ENCODE results near the gene CYRIA.

CYRIA gene

GRCh38 chr2:16653083-16653375 is 12.6 kb downstream of the CYRIA start:
- no peak for TF ChIP-seq CTCF (IDR thresholded peaks at IDR 0.05; ENCODE audit: insufficient read depth, low read depth, low read length, missing control alignments)
- DNase-seq (ENCODE audit: low read depth), result peak; percentile 55
- H3K4me3 ChIP-seq (ENCODE audit: low read length), result no peak overlapping the region

GRCh38 chr2:16652296-16653082 is 13.1 kb downstream of the CYRIA start:
- no peak for DNase-seq (ENCODE audit: low read depth)
- no peak overlapping the region for H3K4me3 ChIP-seq (ENCODE audit: low read length)
- no peak for TF ChIP-seq CTCF (IDR thresholded peaks at IDR 0.05; ENCODE audit: insufficient read depth, low read depth, low read length, missing control alignments)

GRCh38 chr2:16650287-16651249 is 15.1 kb downstream of the CYRIA start:
- TF ChIP-seq CTCF (IDR thresholded peaks at IDR 0.05; ENCODE audit: insufficient read depth, low read depth, low read length, missing control alignments), result no peak
- no peak overlapping the region for H3K4me3 ChIP-seq (ENCODE audit: low read length)
- peak; percentile 54 for DNase-seq (ENCODE audit: low read depth)

GRCh38 chr2:16649353-16650286 is 16.0 kb downstream of the CYRIA start:
- no peak overlapping the region for H3K4me3 ChIP-seq (ENCODE audit: low read length)
- TF ChIP-seq CTCF (IDR thresholded peaks at IDR 0.05; ENCODE audit: insufficient read depth, low read depth, low read length, missing control alignments), result no peak
- peak; percentile 23 for DNase-seq (ENCODE audit: low read depth)

- DNase-seq (ENCODE audit: low read depth), result no peak
- H3K4me3 ChIP-seq (ENCODE audit: low read length), result no peak overlapping the region
- no peak for TF ChIP-seq CTCF (IDR thresholded peaks at IDR 0.05; ENCODE audit: insufficient read depth, low read depth, low read length, missing control alignments)
Measured at GRCh38 chr2:16647992-16648617, 17.5 kb downstream of the CYRIA start.
